K562 (cell line): ENCODE measurements around the gene MICOS13. TPM values are rescaled to one million over a fixed set of nuclear protein-coding genes. Genes with fewer than 3 reads are reported as not detected.

Source experiments
- ASH1L ChIP-seq: fragments of 450-650 bp; IDR thresholded peaks from 2 replicates; pipeline ENCODE4 v1.6.1; 2018; ENCODE audit warnings: borderline replicate concordance, mild to moderate bottlenecking, low read depth; ENCODE audit not compliant: partially characterized antibody
- CEBPB ChIP-seq: fragments of 450-650 bp; IDR thresholded peaks from 2 replicates; pipeline ENCODE4 v1.6.1; 2016; ENCODE audit warnings: missing genetic modification characterization, missing compliant biosample characterization
- EWSR1 ChIP-seq: fragments of 450-650 bp; IDR thresholded peaks from 2 replicates; pipeline ENCODE4 v1.6.1; 2018; ENCODE audit warnings: borderline replicate concordance, mild to moderate bottlenecking, low read depth, moderate library complexity; ENCODE audit not compliant: partially characterized antibody
- GATAD2B ChIP-seq: fragments of 450-650 bp; IDR thresholded peaks from 2 replicates; pipeline ENCODE4 v1.6.1; 2017; ENCODE audit warnings: mild to moderate bottlenecking, borderline replicate concordance
- HINFP ChIP-seq: fragments of 450-650 bp; conservative IDR thresholded peaks from 2 replicates; pipeline ENCODE4 v1.6.1; 2016; ENCODE audit warnings: missing genetic modification characterization, low read depth, mild to moderate bottlenecking, control low read depth, missing compliant biosample characterization
- HNRNPLL ChIP-seq: fragments of 200-400 bp; formaldehyde crosslinking; IDR thresholded peaks from 2 replicates; pipeline ENCODE4 v1.6.1; 2017; ENCODE audit warnings: low read length, low read depth, mild to moderate bottlenecking; ENCODE audit not compliant: poor library complexity, severe bottlenecking
- MTA2 ChIP-seq: fragments of 450-650 bp; IDR thresholded peaks from 2 replicates; pipeline ENCODE4 v1.6.1; 2016; ENCODE audit warnings: low read depth
- NR3C1 ChIP-seq: sonication (generic); formaldehyde crosslinking; IDR thresholded peaks from 2 replicates; pipeline ENCODE4 v1.8.1; 2022; ENCODE audit warnings: missing genetic modification reagents
- POLR2G ChIP-seq: fragments of 200-400 bp; formaldehyde crosslinking; IDR thresholded peaks from 2 replicates; pipeline ENCODE4 v1.6.1; 2017; ENCODE audit warnings: low read depth, mild to moderate bottlenecking, antibody characterized with exemption, low read length, moderate library complexity
- POLR2H ChIP-seq: IDR thresholded peaks from 2 replicates; pipeline ENCODE4 v1.6.1; 2016; ENCODE audit warnings: missing genetic modification characterization, low read depth, mild to moderate bottlenecking, control low read depth, missing compliant biosample characterization, moderate library complexity
- PTBP1 ChIP-seq: fragments of 200-400 bp; formaldehyde crosslinking; IDR thresholded peaks from 2 replicates; pipeline ENCODE4 v1.6.1; 2017; ENCODE audit warnings: low read depth, low read length
- PTTG1 ChIP-seq: fragments of 450-650 bp; IDR thresholded peaks from 2 replicates; pipeline ENCODE4 v1.6.1; 2016; ENCODE audit warnings: low read depth, mild to moderate bottlenecking, missing genetic modification characterization, missing compliant biosample characterization
- RB1 ChIP-seq: fragments of 450-650 bp; IDR thresholded peaks from 2 replicates; pipeline ENCODE4 v1.6.1; 2017; ENCODE audit warnings: low read depth, mild to moderate bottlenecking
- SMARCA5 ChIP-seq: fragments of 450-650 bp; IDR thresholded peaks from 2 replicates; pipeline ENCODE4 v1.6.1; 2016
- XRCC5 ChIP-seq: fragments of 200-400 bp; formaldehyde crosslinking; IDR thresholded peaks from 2 replicates; pipeline ENCODE4 v1.6.1; 2017; ENCODE audit warnings: low read depth, mild to moderate bottlenecking, low read length
- ZFP91 ChIP-seq: sonication (generic); formaldehyde crosslinking; IDR thresholded peaks from 2 replicates; pipeline ENCODE4 v1.8.0; 2022; ENCODE audit warnings: mild to moderate bottlenecking, missing genetic modification reagents
- ZNF133 ChIP-seq: fragments of 250-450 bp; sonication (Bioruptor Pico); IDR thresholded peaks from 2 replicates; pipeline ENCODE4 v1.4.0; 2020; ENCODE audit warnings: mild to moderate bottlenecking
- ZNF23 ChIP-seq: fragments of 250-450 bp; sonication (Bioruptor Pico); IDR thresholded peaks from 2 replicates; pipeline ENCODE4 v1.4.0; 2020; ENCODE audit warnings: mild to moderate bottlenecking
- ZNF512 ChIP-seq: IDR thresholded peaks from 2 replicates; pipeline ENCODE4 v1.6.1; 2016; ENCODE audit warnings: missing genetic modification characterization, missing compliant biosample characterization
- polyA plus RNA-seq, 8 experiments: library from polyadenylated mRNA; depleted of rRNA in 4 of 8; stranded (reverse) in 5 of 8; unstranded in 3 of 8; fragments of >200 nt; fragmentation: Nextera tagmentation in 2 of 8; fragmentation: Illumina TruSeq in 1 of 8; extraction: Ambion mirVana in 2 of 8; extraction: Trizol in 1 of 8; gene quantifications; 2 replicates each; pipeline versions ENCODE4 v1.2.1 to v1.2.3, GENCODE V29; 2011 to 2014; ENCODE audit warnings: inconsistent platforms in 1 of 8, missing spikeins in 1 of 8
- total RNA-seq, 7 experiments: library from RNA; depleted of rRNA in 6 of 7; stranded (reverse); fragments of >200 nt in 6 of 7; fragmentation: Illumina TruSeq in 2 of 7; extraction: Trizol in 2 of 7; gene quantifications; 2 replicates each; pipeline versions ENCODE4 v1.2.1 to v1.2.3, GENCODE V29; 2011 to 2021; ENCODE audit warnings: low replicate concordance in 1 of 7
- TF ChIP-seq, protein P1 (sequence below): sonication (generic); formaldehyde crosslinking; IDR thresholded peaks from 2 replicates; pipeline ENCODE4 v1.8.0; 2022; ENCODE audit warnings: missing genetic modification reagents, mild to moderate bottlenecking, borderline replicate concordance
- TF ChIP-seq, protein P2 (sequence below): fragments of 200-800 bp; sonication (Bioruptor generic); IDR thresholded peaks from 2 replicates; pipeline ENCODE4 v1.6.1; 2017; ENCODE audit warnings: missing genetic modification characterization, missing compliant biosample characterization

The MICOS13 gene
- total and polyA plus RNA-seq, 9 of the 15 experiments (the other 6 are each of a cell fraction or from before 2014, with no cell fraction given), result 15.5 to 220 (median 49.4) TPM

- TF ChIP-seq HNRNPLL (no peak), SMARCA5 (no peak), RB1 (no peak; the same call in 1 of the 2 replicates), ZNF512 (no peak), ZNF23 (CRISPR knock-in tag) (no peak), POLR2H (tag) (no peak), CEBPB (no peak), POLR2G (peak; percentile 62; the same call in 1 of the 2 replicates), NR3C1 (peak; percentile 61; the same call in 1 of the 2 replicates), HINFP (tag) (no peak), ZNF133 (CRISPR knock-in tag) (no peak), ZFP91 (CRISPR knock-in tag) (peak; percentile 66; the same call in 1 of the 2 replicates), XRCC5 (no peak), ASH1L (no peak), MTA2 (no peak), GATAD2B (no peak), EWSR1 (no peak), PTTG1 (tag) (no peak), PTBP1 (no peak)
- TF ChIP-seq, protein P1, sequence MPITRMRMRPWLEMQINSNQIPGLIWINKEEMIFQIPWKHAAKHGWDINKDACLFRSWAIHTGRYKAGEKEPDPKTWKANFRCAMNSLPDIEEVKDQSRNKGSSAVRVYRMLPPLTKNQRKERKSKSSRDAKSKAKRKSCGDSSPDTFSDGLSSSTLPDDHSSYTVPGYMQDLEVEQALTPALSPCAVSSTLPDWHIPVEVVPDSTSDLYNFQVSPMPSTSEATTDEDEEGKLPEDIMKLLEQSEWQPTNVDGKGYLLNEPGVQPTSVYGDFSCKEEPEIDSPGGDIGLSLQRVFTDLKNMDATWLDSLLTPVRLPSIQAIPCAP (CRISPR knock-in tag), result no peak
- TF ChIP-seq, protein P2, sequence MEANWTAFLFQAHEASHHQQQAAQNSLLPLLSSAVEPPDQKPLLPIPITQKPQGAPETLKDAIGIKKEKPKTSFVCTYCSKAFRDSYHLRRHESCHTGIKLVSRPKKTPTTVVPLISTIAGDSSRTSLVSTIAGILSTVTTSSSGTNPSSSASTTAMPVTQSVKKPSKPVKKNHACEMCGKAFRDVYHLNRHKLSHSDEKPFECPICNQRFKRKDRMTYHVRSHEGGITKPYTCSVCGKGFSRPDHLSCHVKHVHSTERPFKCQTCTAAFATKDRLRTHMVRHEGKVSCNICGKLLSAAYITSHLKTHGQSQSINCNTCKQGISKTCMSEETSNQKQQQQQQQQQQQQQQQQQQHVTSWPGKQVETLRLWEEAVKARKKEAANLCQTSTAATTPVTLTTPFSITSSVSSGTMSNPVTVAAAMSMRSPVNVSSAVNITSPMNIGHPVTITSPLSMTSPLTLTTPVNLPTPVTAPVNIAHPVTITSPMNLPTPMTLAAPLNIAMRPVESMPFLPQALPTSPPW, result no peak
These were observed 7.3 kb upstream of the MICOS13 start (continued) for GRCh38 chr19:5687360-5688198.
